Left kidney (tissue), 1 donor: ENCODE results near the gene ATXN2L. TPM values are rescaled to one million over a fixed set of nuclear protein-coding genes. Genes with fewer than 3 reads are reported as not detected.

Experiments used
- polyA plus RNA-seq: library from polyadenylated mRNA; unstranded; fragments of 120-200 nt; gene quantifications from one replicate; pipeline ENCODE4 v1.2.1, GENCODE V29; 2013; ENCODE audit not compliant: insufficient read length

ATXN2L gene
- polyA plus RNA-seq, 1 donor = 108 TPM

Other genes with a start within 250 kb of the ATXN2L start
- gene SULT1A2, start 225.9 kb upstream of the ATXN2L start, polyA plus RNA-seq = 2.2 TPM
- gene SULT1A1, start 213.0 kb upstream of the ATXN2L start, polyA plus RNA-seq = 30.8 TPM
- 2.0 TPM for gene NPIPB8, start 184.9 kb upstream of the ATXN2L start, polyA plus RNA-seq
- 678 TPM for gene EIF3C, start 111.5 kb upstream of the ATXN2L start, polyA plus RNA-seq
- gene NPIPB9, start 71.2 kb upstream of the ATXN2L start, polyA plus RNA-seq = 4.5 TPM
- 195 TPM for gene TUFM, start 23.3 kb downstream of the ATXN2L start, polyA plus RNA-seq
- gene SH2B1, start 40.8 kb downstream of the ATXN2L start, polyA plus RNA-seq = 65.1 TPM
- gene ATP2A1, start 55.5 kb downstream of the ATXN2L start, polyA plus RNA-seq = 7.0 TPM
- gene RABEP2, start 102.2 kb downstream of the ATXN2L start, polyA plus RNA-seq = 23.3 TPM
- gene CD19, start 109.0 kb downstream of the ATXN2L start, polyA plus RNA-seq = 4.0 TPM
- 91.1 TPM for gene NFATC2IP, start 127.9 kb downstream of the ATXN2L start, polyA plus RNA-seq
- gene SPNS1, start 151.8 kb downstream of the ATXN2L start, polyA plus RNA-seq = 40.1 TPM
- 8.1 TPM for gene LAT, start 162.1 kb downstream of the ATXN2L start, polyA plus RNA-seq